GM19023 (cell line): ENCODE results near the gene CSGALNACT2.

Experiments
- ATAC-seq: cut with Tn5 transposase; IDR thresholded peaks from one replicate; pipeline ENCODE4 v1.9.1; 2021; ENCODE audit warnings: mild to moderate bottlenecking, moderate library complexity; ENCODE audit not compliant: unreplicated experiment

Gene CSGALNACT2

DNA sequence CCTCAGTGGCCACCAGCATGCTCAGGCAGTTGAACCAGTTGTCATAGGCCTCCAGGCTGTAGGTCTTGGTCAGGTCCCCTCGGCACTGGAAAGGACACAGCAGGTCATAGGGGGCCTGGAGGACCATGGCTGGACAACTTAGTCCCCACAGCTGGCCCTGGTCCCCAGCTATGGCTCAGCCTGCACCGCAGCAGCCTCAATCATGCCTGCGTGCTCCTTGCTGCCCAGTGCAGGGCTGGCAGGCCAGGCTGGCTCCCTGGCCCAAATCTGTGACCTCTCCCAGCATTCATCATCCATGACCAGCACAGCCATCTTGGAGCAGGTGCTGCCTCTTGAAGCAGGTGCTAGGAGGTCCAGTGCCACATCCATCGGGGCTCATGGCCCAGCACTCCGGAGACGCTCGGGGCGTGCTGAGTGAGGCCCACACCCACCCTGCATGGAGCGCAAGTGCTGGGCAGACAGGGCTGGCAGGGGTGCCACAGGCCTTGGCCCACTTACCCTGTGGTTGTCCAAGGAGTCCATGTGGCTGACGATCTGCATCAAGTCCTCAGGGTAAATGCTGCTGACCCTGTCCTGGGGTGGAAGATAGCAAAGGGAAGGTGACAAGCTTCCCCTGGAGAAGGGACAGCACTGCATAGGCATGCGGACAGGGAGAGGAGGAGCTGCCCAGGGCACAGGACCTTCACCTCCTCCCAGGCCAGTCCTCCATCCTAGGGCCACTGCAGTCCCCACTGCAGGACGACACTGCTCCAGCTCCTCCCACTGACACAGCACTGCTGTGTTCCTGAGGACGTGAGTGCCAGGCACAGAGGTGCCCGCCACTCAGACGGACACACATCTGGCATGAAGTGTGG is 61.7 kb downstream of the CSGALNACT2 start:
- ATAC-seq: no peak

GRCh38 chr10:43200538-43201390 is 62.5 kb downstream of the CSGALNACT2 start:
- no peak for ATAC-seq

- no peak for ATAC-seq
These were observed 63.4 kb downstream of the CSGALNACT2 start for GRCh38 chr10:43201545-43202131.

DNA sequence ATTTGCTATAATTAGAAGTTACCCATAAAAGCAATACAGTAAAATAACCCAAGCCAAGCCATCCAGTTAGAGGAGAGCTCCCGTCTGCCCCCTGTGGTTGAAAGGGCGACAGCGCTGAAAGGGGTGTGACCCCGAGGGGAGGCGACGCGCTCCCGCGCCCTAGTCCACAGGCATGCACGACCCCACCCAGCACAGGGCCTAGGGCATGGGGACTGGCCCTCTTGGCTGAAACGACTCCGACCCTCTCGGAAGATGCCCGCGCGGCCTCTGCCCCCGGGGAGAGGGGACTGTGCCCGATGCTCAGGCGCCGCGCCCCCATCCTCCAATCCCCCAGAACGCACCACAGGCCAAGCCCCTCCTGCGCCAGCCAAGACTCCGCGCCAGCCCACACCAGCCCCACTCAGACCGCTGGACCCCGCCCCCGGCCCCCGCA is 64.0 kb downstream of the CSGALNACT2 start:
- ATAC-seq: peak; percentile 46

- ATAC-seq: peak; percentile 44
These were observed 64.6 kb downstream of the CSGALNACT2 start for GRCh38 chr10:43202657-43203447.

DNA sequence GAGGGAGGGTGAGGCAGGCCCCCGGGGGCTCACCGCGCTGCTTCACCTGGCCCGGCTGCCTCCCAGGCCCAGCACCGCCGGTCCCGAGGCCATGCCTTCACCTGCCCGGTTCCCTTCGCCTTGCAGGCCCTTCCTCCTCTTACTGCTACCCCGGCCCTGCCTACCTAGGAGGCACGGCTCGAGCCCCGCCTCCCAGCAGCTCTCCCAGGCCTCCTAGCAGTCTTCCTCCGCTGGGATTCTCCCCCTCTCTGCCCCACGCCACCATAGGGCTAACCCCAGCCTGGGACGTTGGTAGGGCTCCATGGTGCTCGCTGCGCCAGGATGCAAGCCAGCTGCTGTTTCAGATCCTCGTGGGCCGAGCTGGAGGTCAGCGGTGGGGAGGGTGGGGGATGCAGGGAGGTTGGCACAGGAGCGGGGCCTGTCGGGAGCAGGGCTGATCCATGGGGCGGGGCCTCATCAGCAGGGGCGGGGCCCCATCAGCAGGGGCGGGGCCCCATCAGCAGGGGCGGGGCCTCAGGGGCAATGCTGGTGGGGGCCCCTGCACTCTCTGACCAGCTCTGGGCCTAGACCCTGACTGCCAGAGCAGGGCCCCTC is 65.3 kb downstream of the CSGALNACT2 start:
- ATAC-seq: peak; percentile 29

- peak; percentile 2 for ATAC-seq
These were observed 66.0 kb downstream of the CSGALNACT2 start for GRCh38 chr10:43204042-43204942.

DNA sequence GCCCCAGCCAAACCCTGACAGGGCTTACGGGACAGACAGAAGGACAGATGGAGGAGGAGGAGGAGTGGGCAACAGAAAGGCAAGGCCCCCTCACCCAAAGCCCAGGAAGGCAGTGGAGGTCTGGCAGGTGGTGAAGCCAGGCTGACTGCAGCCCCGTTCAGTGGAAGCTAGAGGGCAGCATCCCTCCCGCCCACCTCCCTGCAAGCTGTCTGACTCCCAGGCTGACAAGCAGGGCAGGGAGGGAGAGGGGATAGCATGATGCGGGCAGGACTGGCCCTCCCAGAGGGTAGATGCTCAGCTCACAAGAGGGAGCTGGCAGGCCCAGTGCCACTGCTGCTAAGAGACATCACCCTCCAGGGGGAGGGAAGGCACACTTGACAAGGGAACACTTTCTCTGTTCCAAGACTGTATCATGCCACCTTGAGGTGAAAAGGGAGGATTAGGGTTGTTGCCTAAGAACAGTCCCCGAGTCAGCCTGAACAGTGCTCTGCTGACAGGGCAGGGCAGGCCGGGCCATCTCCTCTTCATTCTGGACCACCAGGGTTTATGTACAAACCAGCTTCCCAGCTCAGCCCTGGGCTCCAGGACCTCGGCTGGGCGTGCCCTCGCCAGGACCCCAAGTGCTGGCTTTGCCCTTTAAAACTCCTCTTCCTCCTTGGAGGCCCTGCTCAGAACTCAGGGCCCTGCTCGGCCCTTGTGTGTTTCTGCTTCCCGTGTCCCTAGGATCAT is 66.9 kb downstream of the CSGALNACT2 start:
- ATAC-seq: peak; percentile 49

DNA sequence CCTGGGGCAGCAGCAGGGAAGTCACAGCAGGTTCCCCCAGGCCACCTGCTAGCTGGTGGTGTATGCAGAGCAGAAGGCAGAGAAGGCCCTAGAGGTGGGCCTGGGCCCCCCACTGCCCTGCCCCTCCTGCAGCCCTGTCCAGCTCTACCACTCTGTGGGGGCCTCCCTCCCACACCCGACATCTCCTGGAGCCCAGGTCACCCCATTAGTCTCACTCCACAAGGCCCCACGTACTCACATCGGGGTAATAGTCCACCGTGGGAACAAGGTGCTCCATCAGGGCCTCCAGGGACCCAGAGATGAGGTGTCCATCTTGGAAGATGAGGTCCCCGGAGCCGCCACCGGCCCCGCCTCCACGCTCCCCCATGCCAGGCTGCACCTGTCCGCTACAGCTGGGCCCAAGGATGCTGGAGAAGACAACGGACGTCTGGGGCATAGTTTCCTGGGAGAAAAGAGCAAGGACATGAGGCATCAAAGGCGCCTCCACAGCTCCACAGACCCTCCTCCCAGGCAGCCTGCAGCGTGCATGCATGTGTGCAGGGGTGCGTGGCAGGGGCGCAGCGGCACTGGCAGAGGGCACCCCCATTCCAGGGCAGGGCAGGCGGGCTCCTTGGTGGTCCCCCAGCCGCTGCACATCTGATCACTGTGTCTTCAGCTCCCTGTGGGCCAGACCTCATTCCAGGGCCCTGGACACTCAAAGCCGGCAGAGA is 67.6 kb downstream of the CSGALNACT2 start:
- ATAC-seq: no peak

GRCh38 chr10:43206391-43207235 is 68.4 kb downstream of the CSGALNACT2 start:
- ATAC-seq: no peak

- no peak for ATAC-seq
These were observed 70.2 kb downstream of the CSGALNACT2 start for GRCh38 chr10:43208147-43209073.

GRCh38 chr10:43209074-43209455 is 70.8 kb downstream of the CSGALNACT2 start:
- ATAC-seq: no peak

DNA sequence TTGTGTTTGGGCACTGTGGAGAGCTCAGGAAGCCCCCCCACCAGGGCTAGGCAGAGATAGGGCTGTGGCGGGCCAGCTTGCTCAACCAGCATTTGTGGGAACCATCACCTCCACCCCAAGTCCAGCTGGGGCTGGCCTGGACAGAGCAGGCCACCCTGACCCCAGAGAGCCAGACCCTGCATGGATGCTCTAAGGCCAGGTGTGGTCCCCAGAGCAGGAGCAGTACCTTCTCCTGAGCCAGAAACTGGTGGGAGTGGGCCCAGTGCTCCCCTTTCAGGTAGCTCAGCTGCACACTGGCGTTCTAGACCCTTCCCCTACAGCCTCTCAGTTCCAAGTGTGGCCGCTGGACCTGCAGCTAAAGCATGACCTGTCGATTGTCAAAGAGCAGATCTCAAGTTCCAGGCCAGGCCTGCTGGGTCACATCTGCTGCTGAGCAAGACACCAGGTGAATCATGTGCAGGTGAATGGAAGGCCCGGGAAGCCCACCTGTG is 71.5 kb downstream of the CSGALNACT2 start:
- no peak for ATAC-seq

GRCh38 chr10:43210556-43210955 is 72.3 kb downstream of the CSGALNACT2 start:
- no peak for ATAC-seq

DNA sequence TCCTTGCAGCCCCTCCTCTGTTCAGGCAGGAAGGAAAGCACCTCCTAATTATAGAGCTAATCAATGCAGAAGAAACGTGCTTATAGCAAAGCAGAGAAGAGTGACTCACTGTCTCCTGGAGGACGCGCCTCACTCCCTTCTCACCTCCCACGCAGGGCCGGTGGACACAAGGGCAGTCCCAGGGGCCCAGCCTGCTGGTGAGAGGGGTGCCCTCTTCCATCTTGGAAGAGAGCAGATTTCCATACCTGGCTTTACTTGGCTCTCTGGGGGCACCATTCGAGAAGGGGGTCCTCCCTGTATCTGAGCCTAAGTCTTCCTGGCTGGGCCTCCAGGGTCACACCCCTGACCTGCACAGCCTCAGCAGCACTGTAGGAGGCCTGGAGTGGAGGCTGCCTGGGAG is 72.8 kb downstream of the CSGALNACT2 start:
- no peak for ATAC-seq
